ENCODE data around the gene S1PR3. TPM values are rescaled to one million over a fixed set of nuclear protein-coding genes. Genes with fewer than 3 reads are reported as not detected.

Gene S1PR3
- total RNA-seq, 4 donors from 2014 or later, result 1.9 to 6.7 (median 4.3) TPM

DNA sequence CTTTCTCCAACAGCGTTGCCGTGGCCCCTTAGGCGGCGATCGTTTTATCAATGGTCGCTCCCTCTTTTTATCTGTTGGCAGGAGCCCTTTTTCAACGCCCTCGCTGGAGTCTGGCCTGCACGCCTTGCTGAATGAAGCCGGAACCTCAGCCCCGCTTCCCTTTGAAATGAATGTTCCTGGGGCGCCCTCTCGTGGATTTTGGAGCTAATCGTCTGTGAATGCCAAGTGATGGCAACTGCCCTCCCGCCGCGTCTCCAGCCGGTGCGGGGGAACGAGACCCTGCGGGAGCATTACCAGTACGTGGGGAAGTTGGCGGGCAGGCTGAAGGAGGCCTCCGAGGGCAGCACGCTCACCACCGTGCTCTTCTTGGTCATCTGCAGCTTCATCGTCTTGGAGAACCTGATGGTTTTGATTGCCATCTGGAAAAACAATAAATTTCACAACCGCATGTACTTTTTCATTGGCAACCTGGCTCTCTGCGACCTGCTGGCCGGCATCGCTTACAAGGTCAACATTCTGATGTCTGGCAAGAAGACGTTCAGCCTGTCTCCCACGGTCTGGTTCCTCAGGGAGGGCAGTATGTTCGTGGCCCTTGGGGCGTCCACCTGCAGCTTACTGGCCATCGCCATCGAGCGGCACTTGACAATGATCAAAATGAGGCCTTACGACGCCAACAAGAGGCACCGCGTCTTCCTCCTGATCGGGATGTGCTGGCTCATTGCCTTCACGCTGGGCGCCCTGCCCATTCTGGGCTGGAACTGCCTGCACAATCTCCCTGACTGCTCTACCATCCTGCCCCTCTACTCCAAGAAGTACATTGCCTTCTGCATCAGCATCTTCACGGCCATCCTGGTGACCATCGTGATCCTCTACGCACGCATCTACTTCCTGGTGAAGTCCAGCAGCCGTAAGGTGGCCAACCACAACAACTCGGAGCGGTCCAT is 10.0 kb downstream of the S1PR3 start:
- H3K27me3 ChIP-seq, result no peaks in the 10 kb centered on the region
- H3K27ac ChIP-seq, result peak overlapping the region in 2 of 4 donors; percentile 22 to 44
- DNase-seq, result peak; percentile 60 to 89 (median 78)
- no peak for TF ChIP-seq POLR2A (IDR thresholded peaks at IDR 0.05)
- TF ChIP-seq, protein P1, sequence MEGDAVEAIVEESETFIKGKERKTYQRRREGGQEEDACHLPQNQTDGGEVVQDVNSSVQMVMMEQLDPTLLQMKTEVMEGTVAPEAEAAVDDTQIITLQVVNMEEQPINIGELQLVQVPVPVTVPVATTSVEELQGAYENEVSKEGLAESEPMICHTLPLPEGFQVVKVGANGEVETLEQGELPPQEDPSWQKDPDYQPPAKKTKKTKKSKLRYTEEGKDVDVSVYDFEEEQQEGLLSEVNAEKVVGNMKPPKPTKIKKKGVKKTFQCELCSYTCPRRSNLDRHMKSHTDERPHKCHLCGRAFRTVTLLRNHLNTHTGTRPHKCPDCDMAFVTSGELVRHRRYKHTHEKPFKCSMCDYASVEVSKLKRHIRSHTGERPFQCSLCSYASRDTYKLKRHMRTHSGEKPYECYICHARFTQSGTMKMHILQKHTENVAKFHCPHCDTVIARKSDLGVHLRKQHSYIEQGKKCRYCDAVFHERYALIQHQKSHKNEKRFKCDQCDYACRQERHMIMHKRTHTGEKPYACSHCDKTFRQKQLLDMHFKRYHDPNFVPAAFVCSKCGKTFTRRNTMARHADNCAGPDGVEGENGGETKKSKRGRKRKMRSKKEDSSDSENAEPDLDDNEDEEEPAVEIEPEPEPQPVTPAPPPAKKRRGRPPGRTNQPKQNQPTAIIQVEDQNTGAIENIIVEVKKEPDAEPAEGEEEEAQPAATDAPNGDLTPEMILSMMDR (IDR thresholded peaks at IDR 0.05), result peak; percentile 29 to 71 (median 62)
- H3K4me1 ChIP-seq, result peaks cover 0 to 13% (median 0%) of the 10 kb centered on the region in 4 donors
- H3K36me3 ChIP-seq, result no peaks in the 10 kb centered on the region
- H3K9me3 ChIP-seq, result no peaks in the 10 kb centered on the region
- H3K4me3 ChIP-seq, result peak overlapping the region in 1 of 4 donors; percentile 21

DNA sequence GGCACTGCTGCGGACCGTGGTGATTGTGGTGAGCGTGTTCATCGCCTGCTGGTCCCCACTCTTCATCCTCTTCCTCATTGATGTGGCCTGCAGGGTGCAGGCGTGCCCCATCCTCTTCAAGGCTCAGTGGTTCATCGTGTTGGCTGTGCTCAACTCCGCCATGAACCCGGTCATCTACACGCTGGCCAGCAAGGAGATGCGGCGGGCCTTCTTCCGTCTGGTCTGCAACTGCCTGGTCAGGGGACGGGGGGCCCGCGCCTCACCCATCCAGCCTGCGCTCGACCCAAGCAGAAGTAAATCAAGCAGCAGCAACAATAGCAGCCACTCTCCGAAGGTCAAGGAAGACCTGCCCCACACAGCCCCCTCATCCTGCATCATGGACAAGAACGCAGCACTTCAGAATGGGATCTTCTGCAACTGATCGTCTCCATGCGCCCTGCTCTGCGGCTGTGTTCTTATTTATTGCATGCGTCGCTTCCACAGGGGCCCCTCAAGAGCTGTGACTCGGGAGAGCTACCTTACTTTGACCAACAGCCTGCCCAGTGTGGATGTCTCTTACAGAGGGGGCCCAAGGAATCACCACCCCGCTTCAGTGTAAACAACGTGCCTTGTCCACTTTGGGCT is 10.8 kb downstream of the S1PR3 start:
- no peaks in the 10 kb centered on the region for H3K27me3 ChIP-seq
- no peak overlapping the region for H3K27ac ChIP-seq
- no peak for DNase-seq
- H3K36me3 ChIP-seq, result no peaks in the 10 kb centered on the region
- TF ChIP-seq, protein P1 (IDR thresholded peaks at IDR 0.05), result no peak
- no peak for TF ChIP-seq POLR2A (IDR thresholded peaks at IDR 0.05)
- H3K4me1 ChIP-seq, result peaks cover 0 to 13% (median 0%) of the 10 kb centered on the region in 4 donors
- H3K9me3 ChIP-seq, result no peaks in the 10 kb centered on the region
- H3K4me3 ChIP-seq, result no peak overlapping the region

DNA sequence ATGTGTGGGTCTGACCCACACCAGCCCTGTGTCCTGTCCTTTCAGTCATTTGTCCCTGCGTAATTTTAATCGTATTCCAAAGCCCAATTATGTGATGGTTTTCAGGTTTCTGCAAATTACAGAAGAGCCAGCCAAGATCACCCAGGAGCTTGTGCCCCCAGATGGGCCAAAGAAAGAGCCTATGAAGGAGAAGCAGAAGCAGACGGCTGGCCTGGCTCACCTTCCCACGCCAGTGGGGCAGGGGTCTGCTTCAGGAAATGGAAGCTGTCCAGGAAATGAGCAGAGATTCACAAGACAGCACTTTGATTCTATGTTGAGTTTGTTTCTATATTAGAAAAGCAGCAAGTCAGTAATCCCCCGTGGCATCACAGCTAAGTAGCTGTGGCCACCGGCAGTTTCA is 11.7 kb downstream of the S1PR3 start:
- Histone ChIP-seq H3K4me1 (peaks cover 0 to 13% (median 0%) of the 10 kb centered on the region in 4 donors), H3K27ac (no peak overlapping the region), H3K9me3 (no peaks in the 10 kb centered on the region), H3K36me3 (no peaks in the 10 kb centered on the region), H3K27me3 (no peaks in the 10 kb centered on the region), H3K4me3 (no peak overlapping the region)
- DNase-seq, result no peak
- TF ChIP-seq, protein P1 (IDR thresholded peaks at IDR 0.05), result no peak

DNA sequence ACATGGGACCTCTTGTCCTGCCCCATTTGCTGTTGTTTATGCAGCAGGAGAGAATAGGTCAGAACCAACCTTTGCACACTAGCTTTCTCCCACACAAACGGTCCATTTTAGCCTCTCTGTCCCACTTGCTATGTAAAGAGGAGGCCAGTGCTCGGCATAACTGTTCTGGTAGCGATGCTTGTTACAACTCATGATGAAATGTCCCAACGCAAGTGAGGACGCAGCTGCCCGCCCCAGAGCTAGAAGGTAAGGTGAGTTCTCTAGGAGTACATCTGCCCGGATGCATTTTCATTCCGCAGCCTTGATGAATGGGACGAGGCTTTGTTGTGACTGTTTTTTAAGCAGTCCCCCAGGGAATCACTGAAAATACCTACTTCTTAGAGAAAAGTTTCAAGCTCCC is 14.1 kb downstream of the S1PR3 start:
- H3K4me1 ChIP-seq, result peaks cover 0 to 13% (median 0%) of the 10 kb centered on the region in 4 donors
- H3K4me3 ChIP-seq, result no peak overlapping the region
- H3K27me3 ChIP-seq, result no peaks in the 10 kb centered on the region
- TF ChIP-seq, protein P1 (IDR thresholded peaks at IDR 0.05), result no peak
- no peak for TF ChIP-seq POLR2A (IDR thresholded peaks at IDR 0.05)
- no peaks in the 10 kb centered on the region for H3K9me3 ChIP-seq
- DNase-seq, result no peak
- no peak overlapping the region for H3K27ac ChIP-seq
- H3K36me3 ChIP-seq, result no peaks in the 10 kb centered on the region

DNA sequence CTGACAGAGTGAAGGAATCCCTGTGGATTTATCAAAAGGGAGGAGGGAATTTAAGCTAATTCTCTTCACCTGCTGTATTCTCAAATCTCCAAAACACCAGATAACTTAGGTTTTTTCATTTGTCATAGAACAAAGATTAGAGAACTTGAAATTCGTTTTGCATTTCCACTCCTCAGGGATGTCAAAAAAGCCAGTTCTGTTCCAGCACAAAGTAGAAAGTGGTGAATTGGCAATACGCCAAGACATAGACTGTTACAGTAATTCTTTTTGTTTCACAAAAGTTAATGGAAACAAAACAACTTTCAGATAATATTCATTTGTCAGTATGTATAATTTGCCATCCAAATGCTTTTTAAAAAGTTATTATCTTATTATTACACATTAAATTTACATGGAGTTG is 15.0 kb downstream of the S1PR3 start:
- Histone ChIP-seq H3K27ac (no peak overlapping the region), H3K36me3 (no peaks in the 10 kb centered on the region), H3K4me1 (peaks cover 0 to 3% (median 0%) of the 10 kb centered on the region in 4 donors), H3K4me3 (no peak overlapping the region), H3K27me3 (no peaks in the 10 kb centered on the region), H3K9me3 (no peaks in the 10 kb centered on the region)
- DNase-seq, result no peak
- TF ChIP-seq, protein P1 (IDR thresholded peaks at IDR 0.05), result no peak
- TF ChIP-seq POLR2A (IDR thresholded peaks at IDR 0.05), result no peak

Measured in Peyer's patch (tissue), 4 donors.